ENCODE data around the gene BLNK.

BLNK gene

GRCh38 chr10:96260014-96260413 lies 11.4 kb downstream of the BLNK start:
- no peak for DNase-seq

GRCh38 chr10:96259150-96259549 lies 12.2 kb downstream of the BLNK start:
- DNase-seq = no peak

GRCh38 chr10:96257944-96258343 lies 13.4 kb downstream of the BLNK start:
- no peak for DNase-seq

GRCh38 chr10:96255549-96256333 lies 15.6 kb downstream of the BLNK start:
- no peak for DNase-seq

GRCh38 chr10:96254976-96255375 lies 16.4 kb downstream of the BLNK start:
- DNase-seq = no peak

GRCh38 chr10:96252730-96253129 lies 18.6 kb downstream of the BLNK start:
- no peak for DNase-seq

- DNase-seq = no peak
Measured at GRCh38 chr10:96250349-96250748, 21.0 kb downstream of the BLNK start.

- no peak for DNase-seq
Measured at GRCh38 chr10:96249264-96249663, 22.1 kb downstream of the BLNK start.

- no peak for DNase-seq
Measured at GRCh38 chr10:96244354-96244753, 27.0 kb downstream of the BLNK start.

- DNase-seq = no peak
Measured at GRCh38 chr10:96243296-96243695, 28.1 kb downstream of the BLNK start.

- DNase-seq = no peak
Measured at GRCh38 chr10:96242822-96243221, 28.5 kb downstream of the BLNK start.

GRCh38 chr10:96238646-96239623 lies 32.4 kb downstream of the BLNK start:
- no peak for DNase-seq

- no peak for DNase-seq
Measured at GRCh38 chr10:96236876-96237275, 34.5 kb downstream of the BLNK start.

- no peak for DNase-seq
Measured at GRCh38 chr10:96236090-96236478, 35.3 kb downstream of the BLNK start.

- DNase-seq = no peak
Measured at GRCh38 chr10:96235326-96236089, 35.9 kb downstream of the BLNK start.

GRCh38 chr10:96233959-96234358 lies 37.4 kb downstream of the BLNK start:
- DNase-seq = no peak

- DNase-seq = no peak
Measured at GRCh38 chr10:96230527-96230926, 40.8 kb downstream of the BLNK start.

- DNase-seq = peak; percentile 65
Measured at GRCh38 chr10:96229568-96230030, 41.8 kb downstream of the BLNK start.

- no peak for DNase-seq
Measured at GRCh38 chr10:96228408-96228994, 42.9 kb downstream of the BLNK start.

GRCh38 chr10:96227206-96227605 lies 44.2 kb downstream of the BLNK start:
- no peak for DNase-seq

GRCh38 chr10:96225119-96225518 lies 46.2 kb downstream of the BLNK start:
- DNase-seq = no peak

GRCh38 chr10:96222908-96223307 lies 48.5 kb downstream of the BLNK start:
- DNase-seq = no peak

GRCh38 chr10:96222441-96222840 lies 48.9 kb downstream of the BLNK start:
- no peak for DNase-seq

All from effector CD8-positive, alpha-beta T cell (primary cell).